HepG2 (cell line): ENCODE results near the gene KIAA0825. TPM values are rescaled to one million over a fixed set of nuclear protein-coding genes. Genes with fewer than 3 reads are reported as not detected.

ENCODE experiments used
- ASH2L ChIP-seq: fragments of 300-600, 200-600 bp; sonication (generic); IDR thresholded peaks from 2 replicates; pipeline ENCODE4 v1.7.0; 2017; ENCODE audit warnings: low read depth, mild to moderate bottlenecking, moderate library complexity, mixed read lengths, low read length; ENCODE audit not compliant: insufficient read length
- BORCS8-MEF2B ChIP-seq: sonication (generic); formaldehyde crosslinking; IDR thresholded peaks from 2 replicates; pipeline ENCODE4 v1.8.0; 2022; ENCODE audit warnings: mild to moderate bottlenecking, missing genetic modification reagents
- EEA1 ChIP-seq: sonication (generic); formaldehyde crosslinking; IDR thresholded peaks from 2 replicates; pipeline ENCODE4 v1.5.1; 2020; ENCODE audit warnings: mild to moderate bottlenecking, missing genetic modification reagents, borderline replicate concordance
- FOXP1 ChIP-seq, 2 experiments: fragments of 450-650 bp in 1 of 2; IDR thresholded peaks; 2 replicates each; pipeline ENCODE4 v1.6.1; 2017 to 2018; ENCODE audit warnings: antibody characterized with exemption in 1 of 2
- MEF2D ChIP-seq: sonication (generic); formaldehyde crosslinking; IDR thresholded peaks from 2 replicates; pipeline ENCODE4 v1.5.1; 2020; ENCODE audit warnings: mild to moderate bottlenecking, missing genetic modification reagents
- PCBP2 ChIP-seq: fragments of 200-400 bp; formaldehyde crosslinking; optimal IDR thresholded peaks from 2 replicates; pipeline ENCODE3; 2018; ENCODE audit warnings: low read length, low read depth; ENCODE audit not compliant: poor library complexity, severe bottlenecking
- SMYD3 ChIP-seq: sonication (generic); formaldehyde crosslinking; IDR thresholded peaks from 2 replicates; pipeline ENCODE4 v1.8.1; 2023; ENCODE audit warnings: mild to moderate bottlenecking, missing genetic modification reagents
- ZKSCAN1 ChIP-seq: fragments of 150-350 bp; IDR thresholded peaks from 2 replicates; pipeline ENCODE4 v1.6.1; 2014; ENCODE audit warnings: low read length
- ZNF432 ChIP-seq: sonication (generic); formaldehyde crosslinking; IDR thresholded peaks from 2 replicates; pipeline ENCODE4 v1.5.0; 2020; ENCODE audit warnings: missing genetic modification reagents, mild to moderate bottlenecking, borderline replicate concordance
- ZSCAN29 ChIP-seq: sonication (generic); formaldehyde crosslinking; conservative IDR thresholded peaks from 2 replicates; pipeline ENCODE4 v1.4.0; 2020; ENCODE audit warnings: mild to moderate bottlenecking, missing genetic modification reagents
- polyA plus RNA-seq, 8 experiments: library from polyadenylated mRNA; depleted of rRNA in 3 of 8; stranded (reverse) in 7 of 8; unstranded in 1 of 8; fragments of >200 nt; fragmentation: Illumina TruSeq in 4 of 8; extraction: Trizol in 4 of 8; gene quantifications; 2 replicates each; pipeline versions ENCODE4 v1.2.1 to v1.2.3, GENCODE V29; 2011 to 2016; ENCODE audit warnings: low read depth in 4 of 8, missing spikeins in 1 of 8, mixed read lengths in 1 of 8; ENCODE audit not compliant: insufficient read depth in 1 of 8
- total RNA-seq, 5 experiments: library from RNA; depleted of rRNA; stranded (reverse); fragments of >200 nt; fragmentation: Illumina TruSeq; extraction: Trizol; gene quantifications; 2 replicates each; pipeline ENCODE4 v1.2.3, GENCODE V29; 2016; ENCODE audit warnings: low read depth in 1 of 5
- TF ChIP-seq, protein P1 (sequence below): sonication (generic); formaldehyde crosslinking; IDR thresholded peaks from 2 replicates; pipeline ENCODE4 v1.9.0; 2021; ENCODE audit warnings: missing genetic modification reagents, borderline replicate concordance
- TF ChIP-seq, protein P2 (sequence below): IDR thresholded peaks from 2 replicates; pipeline ENCODE4 v1.6.1; 2016; ENCODE audit warnings: mild to moderate bottlenecking
- TF ChIP-seq, protein P3 (sequence below): sonication (generic); formaldehyde crosslinking; IDR thresholded peaks from 2 replicates; pipeline ENCODE4 v1.5.0; 2020; ENCODE audit warnings: missing genetic modification reagents

KIAA0825 gene
- total and polyA plus RNA-seq, 2 of the 13 experiments (the other 11 are each of a cell fraction or from before 2014, with no cell fraction given) = 0.05 to 0.51 TPM

DNA sequence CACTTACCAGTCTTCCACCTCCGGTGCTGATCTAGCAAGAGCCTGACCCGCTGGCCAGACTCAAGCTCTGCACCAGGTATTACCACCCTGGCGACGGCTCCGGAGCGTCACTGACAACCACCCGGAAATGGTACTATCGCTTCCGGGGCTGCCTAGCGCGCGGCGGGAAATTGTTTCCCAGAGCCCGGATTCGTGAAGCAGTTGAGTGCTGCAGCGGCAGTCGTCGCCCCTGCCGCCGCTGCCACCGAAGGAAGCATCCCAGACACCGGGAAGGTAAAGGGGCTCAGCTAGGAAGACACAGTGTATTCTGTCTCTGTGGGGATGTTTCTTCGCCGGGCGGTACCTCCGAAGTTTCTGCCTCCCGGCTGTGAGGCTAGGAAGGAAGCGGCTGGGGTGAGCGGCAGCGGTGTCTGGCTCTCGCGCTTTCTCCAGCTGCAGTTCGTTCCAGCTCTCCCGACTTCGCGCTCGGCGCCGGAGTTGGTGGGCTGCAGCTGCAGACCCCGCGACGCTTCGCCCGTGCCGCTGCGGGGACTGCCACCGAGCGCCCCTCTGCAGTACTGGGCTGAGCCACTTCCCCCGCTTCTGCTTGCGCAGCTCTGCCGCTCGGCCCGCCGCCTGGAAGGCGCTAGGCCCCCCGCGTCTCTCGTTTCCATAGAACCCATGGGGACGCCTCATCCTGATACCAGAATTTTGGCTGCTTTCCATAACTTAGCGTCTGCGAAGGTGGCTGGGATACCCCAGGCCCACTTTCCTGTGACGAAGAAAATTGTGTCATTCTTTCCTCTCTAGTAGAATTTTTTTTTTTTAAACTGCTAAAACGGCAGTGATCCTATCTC lies at the start of gene KIAA0825, which contains the start of gene SLF1 (continued):
- TF ChIP-seq EEA1 (CRISPR knock-in tag) (0 out of 2 replicates have a peak, but pooled peaks have one; percentile 7), PCBP2 (no peak), MEF2D (peak; percentile 30; the same call in 1 of the 2 replicates), ZSCAN29 (CRISPR knock-in tag) (no peak), ASH2L (peak; percentile 97), SMYD3 (0 out of 2 replicates have a peak, but pooled peaks have one; percentile 23), ZKSCAN1 (no peak), FOXP1 (IDR thresholded peaks at IDR 0.05) (no peak), FOXP1 (CRISPR knock-in tag; IDR thresholded peaks at IDR 0.05) (no peak), ZNF432 (CRISPR knock-in tag) (no peak), BORCS8-MEF2B (CRISPR knock-in tag) (peak; percentile 60; the same call in 1 of the 2 replicates)
- TF ChIP-seq, protein P1, sequence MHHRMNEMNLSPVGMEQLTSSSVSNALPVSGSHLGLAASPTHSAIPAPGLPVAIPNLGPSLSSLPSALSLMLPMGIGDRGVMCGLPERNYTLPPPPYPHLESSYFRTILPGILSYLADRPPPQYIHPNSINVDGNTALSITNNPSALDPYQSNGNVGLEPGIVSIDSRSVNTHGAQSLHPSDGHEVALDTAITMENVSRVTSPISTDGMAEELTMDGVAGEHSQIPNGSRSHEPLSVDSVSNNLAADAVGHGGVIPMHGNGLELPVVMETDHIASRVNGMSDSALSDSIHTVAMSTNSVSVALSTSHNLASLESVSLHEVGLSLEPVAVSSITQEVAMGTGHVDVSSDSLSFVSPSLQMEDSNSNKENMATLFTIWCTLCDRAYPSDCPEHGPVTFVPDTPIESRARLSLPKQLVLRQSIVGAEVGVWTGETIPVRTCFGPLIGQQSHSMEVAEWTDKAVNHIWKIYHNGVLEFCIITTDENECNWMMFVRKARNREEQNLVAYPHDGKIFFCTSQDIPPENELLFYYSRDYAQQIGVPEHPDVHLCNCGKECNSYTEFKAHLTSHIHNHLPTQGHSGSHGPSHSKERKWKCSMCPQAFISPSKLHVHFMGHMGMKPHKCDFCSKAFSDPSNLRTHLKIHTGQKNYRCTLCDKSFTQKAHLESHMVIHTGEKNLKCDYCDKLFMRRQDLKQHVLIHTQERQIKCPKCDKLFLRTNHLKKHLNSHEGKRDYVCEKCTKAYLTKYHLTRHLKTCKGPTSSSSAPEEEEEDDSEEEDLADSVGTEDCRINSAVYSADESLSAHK (CRISPR knock-in tag) = no peak
- TF ChIP-seq, protein P2, sequence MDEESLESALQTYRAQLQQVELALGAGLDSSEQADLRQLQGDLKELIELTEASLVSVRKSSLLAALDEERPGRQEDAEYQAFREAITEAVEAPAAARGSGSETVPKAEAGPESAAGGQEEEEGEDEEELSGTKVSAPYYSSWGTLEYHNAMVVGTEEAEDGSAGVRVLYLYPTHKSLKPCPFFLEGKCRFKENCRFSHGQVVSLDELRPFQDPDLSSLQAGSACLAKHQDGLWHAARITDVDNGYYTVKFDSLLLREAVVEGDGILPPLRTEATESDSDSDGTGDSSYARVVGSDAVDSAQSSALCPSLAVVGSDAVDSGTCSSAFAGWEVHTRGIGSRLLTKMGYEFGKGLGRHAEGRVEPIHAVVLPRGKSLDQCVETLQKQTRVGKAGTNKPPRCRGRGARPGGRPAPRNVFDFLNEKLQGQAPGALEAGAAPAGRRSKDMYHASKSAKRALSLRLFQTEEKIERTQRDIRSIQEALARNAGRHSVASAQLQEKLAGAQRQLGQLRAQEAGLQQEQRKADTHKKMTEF (CRISPR knock-in tag) = peak; percentile 65; the same call in 1 of the 2 replicates
- TF ChIP-seq, protein P3, sequence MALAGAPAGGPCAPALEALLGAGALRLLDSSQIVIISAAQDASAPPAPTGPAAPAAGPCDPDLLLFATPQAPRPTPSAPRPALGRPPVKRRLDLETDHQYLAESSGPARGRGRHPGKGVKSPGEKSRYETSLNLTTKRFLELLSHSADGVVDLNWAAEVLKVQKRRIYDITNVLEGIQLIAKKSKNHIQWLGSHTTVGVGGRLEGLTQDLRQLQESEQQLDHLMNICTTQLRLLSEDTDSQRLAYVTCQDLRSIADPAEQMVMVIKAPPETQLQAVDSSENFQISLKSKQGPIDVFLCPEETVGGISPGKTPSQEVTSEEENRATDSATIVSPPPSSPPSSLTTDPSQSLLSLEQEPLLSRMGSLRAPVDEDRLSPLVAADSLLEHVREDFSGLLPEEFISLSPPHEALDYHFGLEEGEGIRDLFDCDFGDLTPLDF = peak; percentile 97
